A673 (cell line): ENCODE data around the gene ERP27. TPM values are rescaled to one million over a fixed set of nuclear protein-coding genes. Genes with fewer than 3 reads are reported as not detected.

ENCODE experiments used
- BruUV-seq: library from RNA; stranded (reverse); fragments of 400-500 nt; replicated peaks from 2 replicates; lab custom pipeline; 2021; lab: Mats Ljungman, UMichigan
- CTCF ChIA-PET: fragments of 300-600 bp; sonication (Branson Sonifier 250); formaldehyde crosslinking; loops from one replicate; lab custom pipeline; 2022; ENCODE audit warnings: antibody characterized with exemption; lab: Charles Lee
- POLR2A ChIA-PET: fragments of 300-600 bp; sonication (Branson Sonifier 250); formaldehyde crosslinking; loops from one replicate; lab custom pipeline; 2022; ENCODE audit warnings: antibody characterized with exemption; ENCODE audit not compliant: low non-redundant PET; lab: Charles Lee
- DNase-seq: peaks from one replicate; pipeline ENCODE4 v3.0.0-alpha.2; 2015; ENCODE audit warnings: low spot score
- H3K27ac ChIP-seq: fragments of 200-600 bp; sonication (generic); 2 replicates; pipeline ENCODE4 v1.5.1; 2016; ENCODE audit warnings: mixed run types, low read depth, mild to moderate bottlenecking, mixed read lengths, antibody characterized with exemption, low read length; ENCODE audit not compliant: poor library complexity, severe bottlenecking
- H3K27me3 ChIP-seq: fragments of 200-600 bp; sonication (generic); replicated peaks from 2 replicates; pipeline ENCODE4 v1.6.1; 2017; ENCODE audit warnings: mixed run types, low read depth, mild to moderate bottlenecking, mixed read lengths, antibody characterized with exemption, low read length; ENCODE audit not compliant: insufficient read depth, poor library complexity
- H3K36me3 ChIP-seq: fragments of 200-600 bp; sonication (generic); 2 replicates; pipeline ENCODE4 v1.6.1; 2016; ENCODE audit warnings: mixed run types, mild to moderate bottlenecking, mixed read lengths, antibody characterized with exemption, low read length; ENCODE audit not compliant: insufficient read depth, poor library complexity, severe bottlenecking
- H3K4me1 ChIP-seq: fragments of 200-600 bp; sonication (generic); 2 replicates; pipeline ENCODE4 v1.6.1; 2017; ENCODE audit warnings: mixed run types, mild to moderate bottlenecking, mixed read lengths, antibody characterized with exemption, low read length; ENCODE audit not compliant: insufficient read depth, poor library complexity, severe bottlenecking
- H3K4me3 ChIP-seq: fragments of 200-600 bp; sonication (generic); 2 replicates; pipeline ENCODE4 v1.5.1; 2016; ENCODE audit warnings: low read depth, mixed run types, mild to moderate bottlenecking, mixed read lengths, low read length; ENCODE audit not compliant: poor library complexity, severe bottlenecking
- H3K9me3 ChIP-seq: fragments of 200-600 bp; sonication (generic); 2 replicates; pipeline ENCODE4 v1.6.1; 2016; ENCODE audit warnings: mixed run types, low read depth, mild to moderate bottlenecking, mixed read lengths, antibody characterized with exemption, low read length; ENCODE audit not compliant: poor library complexity, severe bottlenecking
- EZH2 ChIP-seq: fragments of 200-600 bp; sonication (generic); IDR thresholded peaks from 2 replicates; pipeline ENCODE4 v1.6.1; 2017; ENCODE audit warnings: borderline replicate concordance, low read depth, mild to moderate bottlenecking, mixed read lengths, antibody characterized with exemption, low read length; ENCODE audit not compliant: poor library complexity, severe bottlenecking
- intact Hi-C: fragments of 100-400 bp; cut with micrococcal nuclease; formaldehyde crosslinking; loops from one replicate; pipeline ENCODE4 v1.10.0; 2022; ENCODE audit not compliant: unreplicated experiment
- total RNA-seq: library from RNA; stranded (reverse); gene quantifications from 2 replicates; pipeline ENCODE4 v1.2.3, GENCODE V29; 2021
- TF ChIP-seq, protein P1 (sequence below): fragments of 300-800, 200-600 bp; sonication (generic); conservative IDR thresholded peaks from 2 replicates; pipeline ENCODE4 v1.5.1; 2017; ENCODE audit warnings: low read depth, mild to moderate bottlenecking, antibody characterized with exemption, low read length, moderate library complexity, mixed read lengths

The ERP27 gene
- total RNA-seq, 1 experiment from 2014 or later: not detected

- no peak overlapping the region for H3K4me3 ChIP-seq
- no peak for DNase-seq
- no peak overlapping the region for H3K27ac ChIP-seq
- H3K4me1 ChIP-seq: peaks cover 57% of the 10 kb centered on the region
- no peaks in the 10 kb centered on the region for H3K36me3 ChIP-seq
- ChIA-PET CTCF (no interaction called here), POLR2A (no interaction called here)
- TF ChIP-seq EZH2: no peak
- TF ChIP-seq, protein P1, sequence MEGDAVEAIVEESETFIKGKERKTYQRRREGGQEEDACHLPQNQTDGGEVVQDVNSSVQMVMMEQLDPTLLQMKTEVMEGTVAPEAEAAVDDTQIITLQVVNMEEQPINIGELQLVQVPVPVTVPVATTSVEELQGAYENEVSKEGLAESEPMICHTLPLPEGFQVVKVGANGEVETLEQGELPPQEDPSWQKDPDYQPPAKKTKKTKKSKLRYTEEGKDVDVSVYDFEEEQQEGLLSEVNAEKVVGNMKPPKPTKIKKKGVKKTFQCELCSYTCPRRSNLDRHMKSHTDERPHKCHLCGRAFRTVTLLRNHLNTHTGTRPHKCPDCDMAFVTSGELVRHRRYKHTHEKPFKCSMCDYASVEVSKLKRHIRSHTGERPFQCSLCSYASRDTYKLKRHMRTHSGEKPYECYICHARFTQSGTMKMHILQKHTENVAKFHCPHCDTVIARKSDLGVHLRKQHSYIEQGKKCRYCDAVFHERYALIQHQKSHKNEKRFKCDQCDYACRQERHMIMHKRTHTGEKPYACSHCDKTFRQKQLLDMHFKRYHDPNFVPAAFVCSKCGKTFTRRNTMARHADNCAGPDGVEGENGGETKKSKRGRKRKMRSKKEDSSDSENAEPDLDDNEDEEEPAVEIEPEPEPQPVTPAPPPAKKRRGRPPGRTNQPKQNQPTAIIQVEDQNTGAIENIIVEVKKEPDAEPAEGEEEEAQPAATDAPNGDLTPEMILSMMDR: no peak
- BruUV-seq: no TSS peak
- no peaks in the 10 kb centered on the region for H3K9me3 ChIP-seq
- intact Hi-C loops: no loop called here
- H3K27me3 ChIP-seq: no peaks in the 10 kb centered on the region
Measured at GRCh38 chr12:14956905-14957304, 18.6 kb upstream of the ERP27 start.

- intact Hi-C loops: no loop called here
- DNase-seq: no peak
- Histone ChIP-seq H3K36me3 (no peaks in the 10 kb centered on the region), H3K4me1 (peaks cover 52% of the 10 kb centered on the region), H3K9me3 (no peaks in the 10 kb centered on the region), H3K4me3 (no peak overlapping the region), H3K27ac (no peak overlapping the region), H3K27me3 (no peaks in the 10 kb centered on the region)
- POLR2A ChIA-PET: no interaction called here
- BruUV-seq: no TSS peak
- TF ChIP-seq, protein P1: no peak
- TF ChIP-seq EZH2: no peak
- CTCF ChIA-PET: no interaction called here
Measured at GRCh38 chr12:14956024-14956891, 17.9 kb upstream of the ERP27 start.

DNA sequence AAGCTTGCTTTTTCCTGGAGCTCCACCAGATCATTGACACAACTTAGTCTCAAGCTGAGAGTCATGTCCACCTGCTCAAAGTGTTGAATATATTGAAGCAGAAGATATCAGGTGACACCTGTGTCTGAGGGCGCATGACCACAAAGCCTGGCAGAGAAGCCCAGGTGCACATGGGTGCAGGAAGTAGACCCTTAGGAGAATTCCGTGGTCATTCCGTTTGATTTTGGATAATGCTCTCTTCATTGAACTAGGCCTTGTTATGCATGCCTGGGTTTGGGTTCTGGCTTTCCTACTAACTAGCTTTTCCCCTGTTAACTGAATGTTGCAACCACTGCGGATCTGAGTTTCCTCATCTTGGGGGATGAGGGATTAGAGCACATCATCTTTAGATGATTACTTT is 15.9 kb upstream of the ERP27 start:
- POLR2A ChIA-PET: no interaction called here
- Histone ChIP-seq H3K36me3 (peaks cover 5% of the 10 kb centered on the region), H3K27me3 (no peaks in the 10 kb centered on the region), H3K4me1 (peaks cover 39% of the 10 kb centered on the region), H3K9me3 (no peaks in the 10 kb centered on the region), H3K4me3 (no peak overlapping the region), H3K27ac (no peak overlapping the region)
- CTCF ChIA-PET: no interaction called here
- no TSS peak for BruUV-seq
- intact Hi-C loops: no loop called here
- TF ChIP-seq, protein P1: no peak
- TF ChIP-seq EZH2: no peak
- no peak for DNase-seq
